NCI-H1930 (cell line): ENCODE results near the gene FRMD4A.
"Not testable (repeated sequence)": the region's sequence is repeated elsewhere in the genome, so short reads cannot be mapped to it uniquely, and the experiment has no call there.

Experiments used
- DNase-seq, 2 experiments: peaks; one replicate each; lab custom pipeline; 2025; lab: John Stamatoyannopoulos, UW

FRMD4A gene

DNA sequence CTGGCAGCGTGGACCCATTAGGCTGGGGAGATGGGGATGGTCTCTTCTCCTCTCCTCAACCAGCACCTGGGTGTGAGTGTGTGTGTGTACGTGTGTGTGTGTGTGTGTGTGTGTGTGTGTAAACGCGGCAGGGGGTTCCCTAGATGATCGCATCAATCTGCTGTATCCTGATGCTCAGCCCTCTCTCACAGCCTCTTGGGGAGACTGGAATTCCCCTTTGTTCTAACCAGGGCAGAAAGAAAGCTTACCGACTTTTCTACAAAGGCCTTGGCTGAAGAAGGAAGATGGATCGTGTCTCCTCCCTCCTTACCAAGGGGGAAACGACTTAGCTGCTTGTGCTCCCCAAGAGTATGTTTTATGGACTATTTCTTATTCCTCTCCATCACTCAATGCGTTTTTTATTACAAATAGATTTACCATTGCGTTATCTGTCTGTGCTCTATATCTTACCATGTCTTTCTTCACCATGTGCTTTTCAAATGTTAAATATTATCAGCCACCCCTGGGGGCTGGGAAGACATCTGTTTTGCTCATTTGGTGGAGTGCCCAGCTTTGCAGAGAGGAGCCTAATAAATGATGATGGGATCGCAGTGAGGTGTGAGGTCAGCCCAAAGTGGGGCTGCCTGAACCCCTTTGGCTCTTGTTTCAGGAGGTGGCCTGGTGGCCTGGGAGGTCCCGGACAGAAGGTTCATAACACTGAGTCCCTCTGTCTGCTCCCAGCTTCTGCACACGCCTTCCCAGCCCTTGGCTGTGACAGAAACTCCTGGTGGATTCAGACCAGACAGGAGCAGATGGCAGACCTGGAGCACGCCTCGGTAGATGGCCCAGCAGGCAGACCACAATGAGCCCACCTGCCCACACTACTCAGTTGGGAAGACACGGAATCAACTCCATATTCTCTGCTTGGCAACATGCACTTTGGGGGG is 481.9 kb downstream of the FRMD4A start:
- DNase-seq = no peak

DNA sequence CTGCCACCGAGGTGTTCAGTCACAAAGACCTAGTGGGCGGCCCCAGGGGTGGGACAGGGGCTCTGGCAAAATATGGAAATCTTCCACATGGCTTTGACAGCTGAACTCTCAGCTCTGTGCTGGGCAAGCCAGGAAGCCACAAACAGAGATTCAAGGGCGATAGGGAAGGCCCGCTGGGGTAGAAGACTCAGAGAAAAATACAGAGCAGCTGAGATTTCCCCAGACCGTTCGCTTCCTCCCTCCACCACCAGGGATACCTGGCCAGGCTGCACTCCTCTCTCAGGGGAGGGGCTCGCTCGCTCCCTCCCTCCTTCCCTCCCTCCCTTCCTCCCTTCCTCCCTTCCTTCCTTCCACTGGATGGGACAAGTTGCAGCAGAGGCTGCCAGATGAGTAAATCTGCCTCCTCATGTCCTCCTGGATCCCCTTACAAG is 483.5 kb downstream of the FRMD4A start:
- no peak for DNase-seq

DNA sequence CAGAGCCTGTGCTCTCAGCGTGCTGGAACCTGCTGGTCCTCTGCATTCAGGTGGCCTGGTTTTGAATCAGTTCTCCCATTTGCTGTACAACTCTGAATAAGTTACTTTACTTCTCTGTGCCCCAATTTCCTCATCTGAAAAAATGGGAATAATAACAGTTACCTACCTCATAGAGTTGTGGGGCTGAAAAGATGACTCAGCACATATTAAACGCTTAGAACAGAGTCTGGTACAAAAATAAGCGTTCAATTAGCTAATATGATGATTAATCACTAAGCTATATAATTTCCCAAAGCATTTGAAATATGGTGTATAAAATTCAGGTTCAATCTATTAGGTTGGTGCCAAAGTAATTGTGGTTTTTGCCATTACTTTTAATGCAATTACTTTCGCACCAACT is 484.8 kb downstream of the FRMD4A start:
- DNase-seq = no peak

DNA sequence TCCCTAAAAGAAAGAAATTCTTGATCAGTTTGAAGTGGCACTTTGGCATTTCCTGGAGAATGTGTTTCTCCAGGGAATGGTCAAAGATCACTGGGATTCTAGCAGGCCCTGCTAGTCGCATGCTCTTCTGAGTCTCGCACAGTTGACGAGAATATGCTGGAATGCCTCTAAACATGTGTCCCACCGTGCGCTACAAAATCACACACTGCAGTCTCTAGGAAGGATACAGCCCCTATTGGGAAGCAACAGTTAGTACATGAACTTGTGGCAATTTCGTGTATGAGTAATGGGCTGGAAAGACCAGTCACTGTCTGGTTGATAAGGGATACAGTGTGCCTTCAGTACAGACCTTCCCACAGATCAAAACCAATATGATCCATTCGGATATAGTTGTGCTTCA is 486.1 kb downstream of the FRMD4A start:
- no peak for DNase-seq

DNA sequence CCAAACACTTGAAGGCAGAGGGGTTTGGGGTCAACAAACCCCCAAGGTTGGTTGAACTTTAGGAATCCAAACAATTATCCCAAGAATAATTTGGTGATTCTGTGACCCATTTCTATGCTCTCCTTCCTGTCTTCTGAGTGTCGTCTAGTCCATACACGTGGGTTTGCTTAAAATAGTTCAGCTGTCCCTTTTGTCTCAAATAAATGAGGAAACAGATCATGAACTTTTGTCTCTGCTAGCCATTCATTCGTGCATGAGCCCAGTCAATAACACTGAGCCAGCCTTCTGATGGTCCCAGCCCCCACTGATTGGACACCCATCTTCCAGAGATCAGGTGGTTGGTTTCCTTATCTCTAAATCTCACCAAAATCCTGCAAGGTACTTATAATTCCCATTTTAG is 488.6 kb downstream of the FRMD4A start:
- DNase-seq = no peak

DNA sequence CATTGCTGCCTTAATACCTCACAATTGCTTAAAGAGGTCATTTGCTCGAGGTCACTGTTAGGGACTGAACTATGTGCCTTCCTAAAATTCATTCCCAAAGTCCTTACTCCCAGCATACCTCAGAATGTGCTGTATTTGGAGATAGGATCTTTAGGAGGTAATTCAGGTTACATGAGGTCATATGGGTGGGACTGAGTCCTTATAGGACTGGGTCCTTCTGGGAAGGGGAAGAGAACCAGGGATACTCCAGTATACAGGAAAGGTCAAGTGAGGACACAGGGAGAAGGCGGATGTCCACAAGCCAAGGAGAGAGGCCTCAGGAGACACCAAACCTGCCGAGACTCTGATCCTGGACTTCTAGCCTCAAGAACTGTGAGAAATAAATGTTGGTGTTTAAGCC is 490.7 kb downstream of the FRMD4A start:
- no peak for DNase-seq

DNA sequence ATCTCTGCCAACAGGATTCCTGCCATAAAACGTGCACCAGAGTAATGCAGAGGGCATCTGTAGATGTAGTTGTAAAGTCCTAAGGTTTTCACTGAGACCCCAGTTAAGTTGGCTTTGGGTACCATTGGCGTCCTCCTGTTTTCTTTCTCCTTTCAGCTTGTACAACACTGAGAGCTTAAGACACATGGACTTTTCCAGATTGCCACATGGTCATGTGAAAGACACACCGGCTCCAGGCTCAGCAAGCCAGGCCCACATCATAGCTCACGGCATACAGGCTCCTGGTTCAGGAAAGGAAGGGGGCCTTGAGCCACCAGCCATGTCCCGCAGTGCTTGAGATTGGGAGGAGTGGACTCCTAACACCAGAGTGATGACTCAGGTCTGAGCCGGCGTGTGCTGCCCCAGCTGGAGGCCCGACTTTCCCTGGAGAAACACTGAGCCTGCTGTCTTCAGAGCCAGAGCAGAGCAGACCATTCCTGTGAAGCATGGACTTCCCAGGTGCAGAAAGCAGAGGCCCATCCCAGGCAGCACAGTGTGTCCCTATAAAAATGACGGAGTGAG is 491.2 kb downstream of the FRMD4A start:
- DNase-seq = no peak

DNA sequence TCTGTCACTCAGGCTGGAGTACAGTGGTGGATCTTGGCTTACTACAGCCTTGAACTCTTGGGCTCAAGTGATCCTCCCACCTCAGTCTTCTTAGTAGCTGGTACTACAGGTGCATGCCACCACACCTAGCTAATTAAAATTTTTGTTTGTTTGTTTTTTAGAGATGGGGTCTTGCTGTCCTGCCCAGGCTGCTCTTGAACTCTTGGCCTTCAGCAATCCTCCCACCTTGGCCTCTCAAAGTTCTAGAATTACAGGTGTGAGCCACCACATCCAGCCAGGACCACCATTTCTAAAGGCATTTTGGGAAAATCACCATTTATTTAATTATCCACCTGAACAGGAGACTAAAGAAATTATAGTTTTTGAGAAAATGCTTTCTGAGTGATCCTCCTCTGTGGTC is 491.7 kb downstream of the FRMD4A start:
- no peak for DNase-seq

DNA sequence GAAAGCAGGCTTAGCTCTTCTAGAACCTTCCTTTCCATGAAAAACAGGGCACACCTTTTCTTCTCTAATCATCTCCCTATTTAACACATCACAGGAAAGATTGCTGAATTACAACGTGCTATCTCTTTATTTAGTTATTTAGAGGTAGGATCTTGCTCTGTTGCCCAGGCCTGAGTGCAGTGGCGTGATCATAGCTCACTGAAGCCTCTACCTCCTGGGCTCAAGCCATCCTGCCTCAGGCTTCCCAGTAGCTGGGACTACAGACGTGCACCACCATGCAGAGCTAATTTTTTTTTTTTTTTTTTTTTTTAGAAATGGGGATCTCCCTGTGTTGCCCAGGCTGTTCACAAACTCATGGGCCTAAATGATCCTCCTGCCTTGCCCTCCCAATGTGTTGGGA is 492.8 kb downstream of the FRMD4A start:
- no peak for DNase-seq

DNA sequence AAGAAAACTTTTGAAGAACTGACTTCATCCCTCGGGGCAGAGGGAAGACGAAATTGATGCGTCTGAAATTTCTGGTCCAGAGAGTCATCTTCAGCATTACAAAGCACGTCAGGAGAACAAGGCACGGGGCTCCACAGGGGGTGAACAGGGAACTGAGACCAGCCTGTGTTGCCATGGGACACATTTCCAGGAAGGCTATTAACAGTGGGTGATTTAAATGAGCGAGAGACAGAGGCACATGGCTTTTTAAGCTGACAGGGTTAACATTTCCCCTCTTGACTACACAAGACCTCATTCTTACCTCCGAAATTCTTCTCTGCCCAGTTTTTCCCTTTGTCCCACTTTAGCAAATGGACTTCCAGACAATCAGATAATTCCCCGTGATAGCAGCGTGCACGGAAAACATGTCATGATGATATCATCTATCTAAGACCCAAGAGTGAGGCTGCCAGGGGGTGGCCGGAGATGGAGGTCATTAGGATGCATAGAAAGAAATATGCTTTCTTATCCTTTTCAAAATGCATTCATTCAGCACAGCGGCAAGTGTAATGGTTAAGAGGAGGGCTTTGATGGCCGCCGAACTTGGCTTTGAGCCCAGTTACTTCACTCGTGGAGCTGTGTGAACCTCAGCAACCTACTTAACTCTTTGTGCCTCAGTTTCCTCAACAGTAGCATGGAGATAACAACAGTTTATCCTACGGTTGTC is 496.0 kb downstream of the FRMD4A start:
- no peak for DNase-seq

DNA sequence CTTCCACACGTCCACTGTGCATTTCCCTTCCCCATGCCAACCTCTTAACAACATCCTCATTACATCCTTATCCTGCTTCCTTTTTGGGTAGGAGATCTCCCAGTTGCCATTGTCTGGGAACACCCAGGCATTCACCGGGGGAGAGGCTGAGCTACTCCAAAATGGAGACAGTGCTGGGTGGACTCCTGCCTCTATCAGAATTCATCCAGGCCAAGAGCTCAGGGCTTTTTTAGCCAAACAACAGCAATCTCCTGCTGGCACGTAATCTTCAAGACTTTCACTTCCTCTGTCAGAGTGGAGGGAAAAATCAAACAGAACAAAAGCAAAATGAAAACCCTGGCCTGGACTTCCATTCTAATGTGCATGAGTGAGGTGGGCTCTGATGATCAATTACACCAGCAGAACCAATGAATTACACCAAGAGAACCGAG is 499.0 kb downstream of the FRMD4A start:
- no peak for DNase-seq

DNA sequence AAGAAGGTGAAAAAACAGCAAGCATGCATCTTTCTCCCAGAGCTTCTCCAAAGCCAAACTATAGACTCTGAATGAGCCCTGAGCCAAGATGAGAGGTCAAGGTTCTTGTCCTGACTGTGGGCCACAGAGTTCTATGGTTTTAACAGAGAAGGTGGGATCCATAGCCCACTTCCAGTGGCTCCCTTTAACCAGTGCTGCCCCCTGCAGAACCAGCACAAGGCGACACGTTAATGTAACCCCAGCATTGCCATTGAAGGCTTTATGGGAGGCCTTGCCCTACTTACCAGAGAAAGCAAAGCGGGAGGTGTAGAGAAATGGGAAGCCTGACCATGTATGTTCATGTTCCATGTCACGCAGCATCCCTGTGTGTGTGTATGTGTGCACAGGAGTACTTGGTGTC is 500.3 kb downstream of the FRMD4A start:
- no peak for DNase-seq

DNA sequence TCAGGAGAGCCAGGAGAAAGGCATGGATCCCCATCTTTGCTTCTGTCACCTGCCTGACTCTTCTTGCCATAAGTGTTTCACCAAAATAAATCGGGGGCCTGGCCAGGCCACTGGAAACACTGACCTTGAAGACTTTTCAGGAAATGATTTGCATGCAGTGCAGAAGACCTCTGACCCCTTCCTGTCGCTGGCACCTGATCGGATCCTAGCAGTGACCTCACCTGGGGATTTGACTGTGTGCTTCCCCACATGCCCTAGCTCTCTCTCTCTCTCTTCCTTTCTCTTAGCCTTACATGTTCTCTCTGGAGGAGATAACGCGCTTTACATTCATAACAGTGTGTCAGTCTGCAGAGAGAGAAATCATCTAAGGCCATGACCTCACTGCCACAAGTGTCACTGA is 500.9 kb downstream of the FRMD4A start:
- DNase-seq = no peak

DNA sequence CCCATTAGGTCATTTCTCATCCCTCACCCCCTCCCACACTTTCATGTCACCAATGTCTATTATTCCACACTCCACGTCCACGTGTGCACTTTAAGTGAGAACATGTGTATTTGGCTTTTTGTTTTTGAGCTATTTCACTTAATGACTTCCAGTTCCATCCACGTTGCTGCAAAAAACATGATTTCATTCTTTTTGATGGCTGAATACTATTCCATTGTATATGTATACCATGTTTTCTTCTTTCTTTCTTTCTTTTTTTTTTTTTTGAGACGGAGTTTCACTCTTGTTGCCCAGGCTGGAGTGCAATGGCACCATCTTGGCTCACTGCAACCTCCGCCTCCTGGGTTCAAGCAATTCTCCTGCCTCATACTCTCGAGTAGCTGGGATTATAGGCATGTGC is 502.4 kb downstream of the FRMD4A start:
- DNase-seq = not testable (repeated sequence)

DNA sequence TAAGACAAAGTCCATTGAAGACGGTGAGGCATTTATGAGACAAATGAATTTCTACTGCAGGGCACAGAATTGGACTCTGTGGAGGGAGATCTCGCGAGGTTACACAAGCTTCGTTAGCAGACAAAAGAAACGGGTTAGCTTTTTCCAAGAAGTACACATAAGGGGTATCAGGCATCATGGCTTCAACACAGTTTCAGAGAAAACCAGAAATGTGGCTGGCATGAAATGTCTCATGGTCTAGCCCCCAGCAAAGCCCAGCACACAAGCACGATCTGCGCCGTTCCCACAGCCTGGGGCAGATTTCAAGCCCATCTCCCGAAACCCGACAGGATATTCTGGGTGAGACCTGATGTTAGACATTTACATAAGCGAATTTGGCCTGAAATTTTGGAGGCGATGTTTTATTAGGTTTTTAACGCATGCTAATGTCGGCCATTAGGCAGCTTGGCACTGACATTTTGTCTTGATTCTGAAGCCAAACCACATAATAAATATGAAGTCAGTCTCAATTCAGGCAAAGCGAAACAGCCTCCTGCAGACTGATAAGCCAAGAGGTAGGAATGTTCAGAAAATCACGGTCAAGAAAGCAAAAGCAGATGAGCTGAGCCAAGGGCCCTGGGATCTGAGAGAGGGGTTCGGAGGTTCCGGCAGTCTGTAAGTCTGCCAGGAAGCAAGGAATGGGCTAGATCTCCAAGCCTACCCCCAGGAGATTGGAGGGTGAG is 503.5 kb downstream of the FRMD4A start:
- no peak for DNase-seq

DNA sequence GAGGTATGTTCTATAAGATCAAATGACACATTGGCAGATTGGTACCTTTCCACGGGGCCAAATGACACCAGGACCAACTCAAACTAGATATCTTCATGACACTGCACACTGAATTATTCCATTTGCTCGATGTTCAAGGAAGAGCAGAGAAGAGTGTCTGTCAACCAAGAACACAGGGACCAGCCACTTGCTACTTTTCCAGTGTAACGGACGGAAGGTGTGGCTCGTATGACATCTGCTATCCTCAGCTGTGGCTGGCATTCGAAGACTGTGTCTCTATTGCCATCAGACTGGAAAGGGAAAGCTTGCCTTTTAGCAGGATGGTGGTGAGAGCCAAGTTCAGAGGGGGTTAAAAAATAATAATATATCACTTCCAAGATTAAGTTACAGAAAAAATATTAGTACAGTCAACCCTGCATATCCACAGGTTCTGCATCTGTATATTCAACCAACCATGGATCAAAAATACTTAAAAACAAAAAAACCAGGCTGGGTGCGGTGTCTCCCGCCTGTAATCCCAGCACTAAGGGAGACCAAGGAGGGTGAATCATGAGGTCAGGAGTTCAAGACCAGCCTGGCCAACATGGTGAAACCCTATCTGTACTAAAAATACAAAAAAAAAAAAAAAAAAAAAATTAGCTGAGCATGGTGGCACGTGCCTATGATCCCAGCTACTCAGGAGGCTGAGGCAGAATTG is 506.9 kb downstream of the FRMD4A start:
- DNase-seq = no peak

DNA sequence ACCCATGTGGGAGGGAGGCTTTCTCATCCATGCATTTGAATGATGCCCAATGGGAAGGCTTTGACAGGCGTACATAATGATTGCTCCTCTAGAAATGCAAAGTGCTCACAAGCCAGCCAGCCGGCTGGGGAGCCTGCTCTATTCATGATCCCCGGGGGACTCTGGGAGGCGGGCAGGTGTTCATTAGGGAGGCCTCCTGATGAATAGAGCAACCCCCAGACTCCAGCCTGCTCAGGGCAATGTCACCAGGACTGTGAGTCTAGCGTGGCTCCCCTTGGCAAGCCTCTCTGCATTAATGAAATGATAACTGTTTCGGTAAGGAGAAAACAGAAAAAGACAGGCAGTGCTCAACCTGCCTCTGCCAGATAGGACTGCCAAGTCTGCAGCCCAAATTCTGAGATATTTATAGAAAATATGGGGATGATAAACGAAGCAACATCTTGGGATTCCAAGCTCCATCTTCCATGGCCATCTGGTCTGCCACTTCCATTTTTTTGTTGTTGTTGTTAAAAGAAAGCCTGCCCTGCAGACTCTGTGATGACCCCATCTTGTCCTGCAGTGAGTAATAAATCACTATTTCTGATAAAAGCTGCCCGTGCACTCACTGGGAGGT is 507.5 kb downstream of the FRMD4A start:
- DNase-seq = no peak

DNA sequence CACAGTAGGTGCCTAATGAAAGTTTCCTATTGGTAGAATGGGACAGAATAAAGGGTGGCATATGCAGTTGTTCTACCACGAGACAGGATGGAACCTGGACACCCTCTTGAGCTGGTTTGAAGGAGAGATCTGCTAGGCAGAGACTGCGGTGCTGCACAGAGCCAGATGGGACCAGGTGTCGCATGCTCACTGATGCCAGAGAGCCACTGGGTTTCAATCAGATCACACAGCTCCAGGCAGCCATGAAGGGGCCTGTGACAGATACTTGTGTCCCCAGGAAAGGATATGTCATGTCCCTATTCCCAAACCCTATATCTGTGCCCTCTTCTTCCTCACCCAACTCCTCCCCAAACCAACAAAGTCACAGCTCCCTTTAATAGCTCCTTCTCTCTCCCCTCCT is 508.2 kb downstream of the FRMD4A start:
- no peak for DNase-seq

DNA sequence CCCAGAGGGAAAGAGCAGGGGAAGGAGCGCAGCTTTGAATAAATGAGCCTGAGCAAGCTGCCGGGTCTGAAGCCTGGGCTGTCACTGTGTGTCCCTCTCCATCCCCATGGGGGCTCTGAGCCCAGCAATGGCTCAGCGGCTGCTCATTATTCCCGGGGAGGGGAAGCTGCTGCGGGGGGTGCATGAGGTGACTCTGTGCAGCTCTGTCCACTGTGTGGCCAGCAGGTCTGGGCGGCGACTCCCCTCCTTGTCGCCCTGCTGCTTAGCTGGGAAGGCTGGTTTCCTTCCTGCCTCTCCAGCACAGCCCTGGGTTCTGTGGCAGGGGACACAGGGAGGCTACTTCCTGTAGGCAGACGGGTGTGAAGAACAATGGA is 509.8 kb downstream of the FRMD4A start:
- DNase-seq = no peak

DNA sequence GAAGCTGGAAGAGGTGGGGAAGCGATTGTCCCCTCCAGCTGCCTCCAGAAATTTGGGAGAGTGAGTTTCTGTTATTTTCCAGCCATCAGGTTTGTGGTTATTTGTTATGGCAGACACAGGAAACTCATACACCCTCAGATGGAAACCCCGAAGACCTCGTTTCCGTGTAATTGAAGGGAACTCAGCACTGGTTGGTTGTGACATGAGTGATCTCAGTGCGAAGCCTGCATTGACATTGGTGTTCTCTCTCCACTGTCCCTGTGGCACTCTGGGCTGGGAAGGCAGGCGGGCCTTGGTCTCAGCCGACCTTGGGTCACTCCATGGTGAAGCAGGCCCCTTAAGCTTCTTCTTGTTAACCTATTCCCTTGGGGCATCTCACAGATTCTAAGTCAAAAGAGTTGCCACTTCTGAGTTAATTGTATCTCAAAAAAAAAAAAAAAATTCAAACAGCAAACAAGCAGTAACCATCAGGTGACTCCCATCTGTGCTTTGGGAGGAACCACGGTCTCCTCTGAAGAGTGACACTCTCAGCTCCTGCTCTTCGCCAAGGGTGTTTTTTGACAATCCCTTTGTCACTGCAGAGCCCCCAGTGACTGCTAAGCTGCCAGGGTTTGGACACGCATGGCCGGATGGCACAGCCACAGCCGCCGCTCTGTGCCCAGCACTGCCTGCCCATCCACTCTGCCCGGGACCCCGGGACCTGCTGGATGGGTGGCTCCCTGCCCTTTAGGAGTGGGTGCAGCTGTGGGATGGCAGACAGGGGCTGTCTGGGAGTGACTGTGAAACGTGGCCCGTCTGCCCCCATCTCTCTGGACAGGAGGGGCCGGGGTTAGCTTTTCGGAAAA is 510.4 kb downstream of the FRMD4A start:
- DNase-seq = no peak
